Measurements from ENCODE around the gene IL34. TPM values are rescaled to one million over a fixed set of nuclear protein-coding genes. Genes with fewer than 3 reads are reported as not detected.

Gene IL34
- total and polyA plus RNA-seq, 2 of the 13 experiments (the other 11 are each of a cell fraction or from before 2014, with no cell fraction given): 1.2 to 1.3 TPM

DNA sequence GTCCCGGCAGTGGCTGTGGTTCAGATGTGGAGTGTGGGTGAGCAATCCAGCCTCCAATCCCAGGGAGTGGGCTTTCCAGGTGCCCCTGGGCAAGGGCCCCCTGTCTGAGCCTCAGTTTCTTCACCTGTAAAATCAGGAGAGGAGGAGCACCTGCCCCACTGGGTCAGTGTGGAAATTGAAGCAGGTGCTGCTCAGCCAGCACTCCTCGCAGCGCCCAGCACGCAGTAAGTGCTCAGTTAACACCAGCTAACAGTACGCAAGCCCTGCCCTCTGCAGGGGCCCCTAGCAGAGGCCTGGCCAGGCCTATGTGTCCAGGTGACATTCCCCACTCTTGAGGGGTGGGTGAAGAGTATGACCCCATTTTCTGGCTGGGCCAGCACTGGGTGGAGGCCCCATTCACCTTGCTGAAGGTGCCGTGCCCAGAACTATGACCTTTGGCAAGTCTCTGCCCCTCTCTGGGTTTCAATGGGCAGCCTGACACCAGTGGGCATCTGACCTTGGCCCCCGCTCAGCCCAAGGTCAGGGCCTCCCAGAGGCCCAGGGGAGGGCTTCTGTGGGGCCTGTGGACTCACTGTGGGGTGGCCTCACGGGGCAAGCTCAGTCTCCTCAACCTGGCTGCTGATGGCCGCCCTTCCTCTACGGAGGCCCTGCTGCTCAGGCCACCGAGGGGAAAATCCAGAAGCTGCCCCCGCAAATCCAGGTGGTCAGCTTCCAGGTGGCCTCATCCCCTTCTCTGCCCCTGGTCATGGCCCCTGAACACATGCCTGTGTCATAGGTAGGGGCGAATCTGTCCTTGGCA lies 37.0 kb downstream of the IL34 start (continued):
- TF ChIP-seq, protein P1, sequence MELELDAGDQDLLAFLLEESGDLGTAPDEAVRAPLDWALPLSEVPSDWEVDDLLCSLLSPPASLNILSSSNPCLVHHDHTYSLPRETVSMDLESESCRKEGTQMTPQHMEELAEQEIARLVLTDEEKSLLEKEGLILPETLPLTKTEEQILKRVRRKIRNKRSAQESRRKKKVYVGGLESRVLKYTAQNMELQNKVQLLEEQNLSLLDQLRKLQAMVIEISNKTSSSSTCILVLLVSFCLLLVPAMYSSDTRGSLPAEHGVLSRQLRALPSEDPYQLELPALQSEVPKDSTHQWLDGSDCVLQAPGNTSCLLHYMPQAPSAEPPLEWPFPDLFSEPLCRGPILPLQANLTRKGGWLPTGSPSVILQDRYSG (CRISPR knock-in tag; IDR thresholded peaks at IDR 0.05): 0 out of 2 replicates have a peak, but pooled peaks have one; percentile 26
- TF ChIP-seq, protein P2, sequence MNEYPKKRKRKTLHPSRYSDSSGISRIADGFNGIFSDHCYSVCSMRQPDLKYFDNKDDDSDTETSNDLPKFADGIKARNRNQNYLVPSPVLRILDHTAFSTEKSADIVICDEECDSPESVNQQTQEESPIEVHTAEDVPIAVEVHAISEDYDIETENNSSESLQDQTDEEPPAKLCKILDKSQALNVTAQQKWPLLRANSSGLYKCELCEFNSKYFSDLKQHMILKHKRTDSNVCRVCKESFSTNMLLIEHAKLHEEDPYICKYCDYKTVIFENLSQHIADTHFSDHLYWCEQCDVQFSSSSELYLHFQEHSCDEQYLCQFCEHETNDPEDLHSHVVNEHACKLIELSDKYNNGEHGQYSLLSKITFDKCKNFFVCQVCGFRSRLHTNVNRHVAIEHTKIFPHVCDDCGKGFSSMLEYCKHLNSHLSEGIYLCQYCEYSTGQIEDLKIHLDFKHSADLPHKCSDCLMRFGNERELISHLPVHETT (CRISPR knock-in tag; conservative IDR thresholded peaks at IDR 0.05): 0 out of 2 replicates have a peak, but pooled peaks have one; percentile 48
- peak; percentile 83 to 84 for TF ChIP-seq NR2F1 (CRISPR knock-in tag; IDR thresholded peaks at IDR 0.05)
- TF ChIP-seq ZFP36 (IDR thresholded peaks at IDR 0.05; ENCODE audit: borderline replicate concordance, low read depth, low read length, partially characterized antibody): no peak
- TF ChIP-seq ETV5 (CRISPR knock-in tag; IDR thresholded peaks at IDR 0.05; ENCODE audit: borderline replicate concordance): no peak
- no peak for TF ChIP-seq FOXA1 (IDR thresholded peaks at IDR 0.05)
- no peak for TF ChIP-seq FOXA1 (CRISPR knock-in tag; IDR thresholded peaks at IDR 0.05)
- TF ChIP-seq ZNF605 (CRISPR knock-in tag; IDR thresholded peaks at IDR 0.05): no peak
- peak; percentile 71 for TF ChIP-seq ZFP90 (CRISPR knock-in tag; IDR thresholded peaks at IDR 0.05; ENCODE audit: borderline replicate concordance)
- TF ChIP-seq RORA (CRISPR knock-in tag; IDR thresholded peaks at IDR 0.05): no peak
- TF ChIP-seq, protein P3, sequence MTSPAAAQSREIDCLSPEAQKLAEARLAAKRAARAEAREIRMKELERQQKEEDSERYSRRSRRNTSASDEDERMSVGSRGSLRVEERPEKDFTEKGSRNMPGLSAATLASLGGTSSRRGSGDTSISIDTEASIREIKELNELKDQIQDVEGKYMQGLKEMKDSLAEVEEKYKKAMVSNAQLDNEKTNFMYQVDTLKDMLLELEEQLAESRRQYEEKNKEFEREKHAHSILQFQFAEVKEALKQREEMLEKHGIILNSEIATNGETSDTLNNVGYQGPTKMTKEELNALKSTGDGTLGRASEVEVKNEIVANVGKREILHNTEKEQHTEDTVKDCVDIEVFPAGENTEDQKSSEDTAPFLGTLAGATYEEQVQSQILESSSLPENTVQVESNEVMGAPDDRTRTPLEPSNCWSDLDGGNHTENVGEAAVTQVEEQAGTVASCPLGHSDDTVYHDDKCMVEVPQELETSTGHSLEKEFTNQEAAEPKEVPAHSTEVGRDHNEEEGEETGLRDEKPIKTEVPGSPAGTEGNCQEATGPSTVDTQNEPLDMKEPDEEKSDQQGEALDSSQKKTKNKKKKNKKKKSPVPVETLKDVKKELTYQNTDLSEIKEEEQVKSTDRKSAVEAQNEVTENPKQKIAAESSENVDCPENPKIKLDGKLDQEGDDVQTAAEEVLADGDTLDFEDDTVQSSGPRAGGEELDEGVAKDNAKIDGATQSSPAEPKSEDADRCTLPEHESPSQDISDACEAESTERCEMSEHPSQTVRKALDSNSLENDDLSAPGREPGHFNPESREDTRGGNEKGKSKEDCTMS (CRISPR knock-in tag; conservative IDR thresholded peaks at IDR 0.05): no peak
- TF ChIP-seq, protein P4, sequence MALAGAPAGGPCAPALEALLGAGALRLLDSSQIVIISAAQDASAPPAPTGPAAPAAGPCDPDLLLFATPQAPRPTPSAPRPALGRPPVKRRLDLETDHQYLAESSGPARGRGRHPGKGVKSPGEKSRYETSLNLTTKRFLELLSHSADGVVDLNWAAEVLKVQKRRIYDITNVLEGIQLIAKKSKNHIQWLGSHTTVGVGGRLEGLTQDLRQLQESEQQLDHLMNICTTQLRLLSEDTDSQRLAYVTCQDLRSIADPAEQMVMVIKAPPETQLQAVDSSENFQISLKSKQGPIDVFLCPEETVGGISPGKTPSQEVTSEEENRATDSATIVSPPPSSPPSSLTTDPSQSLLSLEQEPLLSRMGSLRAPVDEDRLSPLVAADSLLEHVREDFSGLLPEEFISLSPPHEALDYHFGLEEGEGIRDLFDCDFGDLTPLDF (CRISPR knock-in tag; IDR thresholded peaks at IDR 0.05): peak; percentile 80
- TF ChIP-seq BRD4 (CRISPR knock-in tag; IDR thresholded peaks at IDR 0.05): peak; percentile 75; the same call in 1 of the 2 replicates
- 0 out of 2 replicates have a peak, but pooled peaks have one; percentile 6 for TF ChIP-seq MXD4 (CRISPR knock-in tag; IDR thresholded peaks at IDR 0.05)
- peak; percentile 73 for TF ChIP-seq MYC (CRISPR knock-in tag; IDR thresholded peaks at IDR 0.05; ENCODE audit: borderline replicate concordance)
- TF ChIP-seq, protein P5, sequence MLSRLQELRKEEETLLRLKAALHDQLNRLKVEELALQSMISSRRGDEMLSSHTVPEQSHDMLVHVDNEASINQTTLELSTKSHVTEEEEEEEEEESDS (CRISPR knock-in tag; IDR thresholded peaks at IDR 0.05; ENCODE audit: borderline replicate concordance): no peak
- TF ChIP-seq, protein P6, sequence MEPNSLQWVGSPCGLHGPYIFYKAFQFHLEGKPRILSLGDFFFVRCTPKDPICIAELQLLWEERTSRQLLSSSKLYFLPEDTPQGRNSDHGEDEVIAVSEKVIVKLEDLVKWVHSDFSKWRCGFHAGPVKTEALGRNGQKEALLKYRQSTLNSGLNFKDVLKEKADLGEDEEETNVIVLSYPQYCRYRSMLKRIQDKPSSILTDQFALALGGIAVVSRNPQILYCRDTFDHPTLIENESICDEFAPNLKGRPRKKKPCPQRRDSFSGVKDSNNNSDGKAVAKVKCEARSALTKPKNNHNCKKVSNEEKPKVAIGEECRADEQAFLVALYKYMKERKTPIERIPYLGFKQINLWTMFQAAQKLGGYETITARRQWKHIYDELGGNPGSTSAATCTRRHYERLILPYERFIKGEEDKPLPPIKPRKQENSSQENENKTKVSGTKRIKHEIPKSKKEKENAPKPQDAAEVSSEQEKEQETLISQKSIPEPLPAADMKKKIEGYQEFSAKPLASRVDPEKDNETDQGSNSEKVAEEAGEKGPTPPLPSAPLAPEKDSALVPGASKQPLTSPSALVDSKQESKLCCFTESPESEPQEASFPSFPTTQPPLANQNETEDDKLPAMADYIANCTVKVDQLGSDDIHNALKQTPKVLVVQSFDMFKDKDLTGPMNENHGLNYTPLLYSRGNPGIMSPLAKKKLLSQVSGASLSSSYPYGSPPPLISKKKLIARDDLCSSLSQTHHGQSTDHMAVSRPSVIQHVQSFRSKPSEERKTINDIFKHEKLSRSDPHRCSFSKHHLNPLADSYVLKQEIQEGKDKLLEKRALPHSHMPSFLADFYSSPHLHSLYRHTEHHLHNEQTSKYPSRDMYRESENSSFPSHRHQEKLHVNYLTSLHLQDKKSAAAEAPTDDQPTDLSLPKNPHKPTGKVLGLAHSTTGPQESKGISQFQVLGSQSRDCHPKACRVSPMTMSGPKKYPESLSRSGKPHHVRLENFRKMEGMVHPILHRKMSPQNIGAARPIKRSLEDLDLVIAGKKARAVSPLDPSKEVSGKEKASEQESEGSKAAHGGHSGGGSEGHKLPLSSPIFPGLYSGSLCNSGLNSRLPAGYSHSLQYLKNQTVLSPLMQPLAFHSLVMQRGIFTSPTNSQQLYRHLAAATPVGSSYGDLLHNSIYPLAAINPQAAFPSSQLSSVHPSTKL (CRISPR knock-in tag; IDR thresholded peaks at IDR 0.05): peak; percentile 69
- no peak; the same call in none of the 2 replicates for TF ChIP-seq ZNF772 (CRISPR knock-in tag; IDR thresholded peaks at IDR 0.05)
- TF ChIP-seq NKX3-1 (CRISPR knock-in tag; IDR thresholded peaks at IDR 0.05): 0 out of 2 replicates have a peak, but pooled peaks have one; percentile 28
